Measurements from ENCODE around the gene ADAMTS12.

DNA sequence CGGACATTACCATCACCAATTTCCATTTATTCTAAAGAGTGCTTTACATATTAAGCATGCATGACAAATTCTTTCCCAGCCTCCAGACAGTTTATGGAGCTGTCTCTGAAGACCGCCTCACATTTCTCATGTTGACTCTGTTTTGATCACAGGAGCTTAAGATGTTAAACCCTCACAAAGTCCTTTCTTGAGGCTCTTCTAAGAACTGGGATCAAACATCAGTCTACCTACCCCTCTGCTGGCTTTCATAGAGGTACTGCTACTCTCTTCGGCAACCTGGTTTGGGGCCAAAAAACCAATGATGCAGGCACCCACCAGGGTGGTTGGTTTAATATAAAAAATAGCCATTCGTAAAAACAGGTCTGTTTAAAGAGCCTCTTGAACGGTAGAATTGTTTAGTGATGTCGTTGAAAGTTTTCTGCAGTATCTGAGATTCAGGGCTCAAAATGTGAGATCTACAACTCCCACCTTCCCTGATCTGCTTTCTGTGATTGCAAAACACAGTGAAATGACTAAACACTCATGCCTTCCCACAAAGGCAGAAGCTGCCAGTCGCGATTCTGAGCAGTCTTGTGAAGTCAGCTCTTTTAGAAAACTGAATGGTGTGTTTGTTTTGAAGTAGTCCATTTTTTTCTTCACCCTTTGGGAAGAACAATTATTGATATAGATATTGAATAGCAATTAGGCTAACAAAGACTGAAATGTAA is 47.9 kb upstream of the ADAMTS12 start:
- TF ChIP-seq, protein P1, sequence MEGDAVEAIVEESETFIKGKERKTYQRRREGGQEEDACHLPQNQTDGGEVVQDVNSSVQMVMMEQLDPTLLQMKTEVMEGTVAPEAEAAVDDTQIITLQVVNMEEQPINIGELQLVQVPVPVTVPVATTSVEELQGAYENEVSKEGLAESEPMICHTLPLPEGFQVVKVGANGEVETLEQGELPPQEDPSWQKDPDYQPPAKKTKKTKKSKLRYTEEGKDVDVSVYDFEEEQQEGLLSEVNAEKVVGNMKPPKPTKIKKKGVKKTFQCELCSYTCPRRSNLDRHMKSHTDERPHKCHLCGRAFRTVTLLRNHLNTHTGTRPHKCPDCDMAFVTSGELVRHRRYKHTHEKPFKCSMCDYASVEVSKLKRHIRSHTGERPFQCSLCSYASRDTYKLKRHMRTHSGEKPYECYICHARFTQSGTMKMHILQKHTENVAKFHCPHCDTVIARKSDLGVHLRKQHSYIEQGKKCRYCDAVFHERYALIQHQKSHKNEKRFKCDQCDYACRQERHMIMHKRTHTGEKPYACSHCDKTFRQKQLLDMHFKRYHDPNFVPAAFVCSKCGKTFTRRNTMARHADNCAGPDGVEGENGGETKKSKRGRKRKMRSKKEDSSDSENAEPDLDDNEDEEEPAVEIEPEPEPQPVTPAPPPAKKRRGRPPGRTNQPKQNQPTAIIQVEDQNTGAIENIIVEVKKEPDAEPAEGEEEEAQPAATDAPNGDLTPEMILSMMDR (IDR thresholded peaks at IDR 0.05 in 2 of 3, conservative IDR thresholded peaks at IDR 0.05 in 1 of 3; ENCODE audit: borderline replicate concordance in 1 of 3, insufficient read depth in 1 of 3, low read depth in 2 of 3, low read length in 2 of 3) = no peak
- no peak for TF ChIP-seq POLR2A (IDR thresholded peaks at IDR 0.05; ENCODE audit: borderline replicate concordance, extremely low read depth, insufficient read depth, insufficient read length)
- no peak for TF ChIP-seq EGR1 (IDR thresholded peaks at IDR 0.05; ENCODE audit: low read depth)
- TF ChIP-seq ZFX (IDR thresholded peaks at IDR 0.05) = no peak
- TF ChIP-seq POLR2AphosphoS5 (IDR thresholded peaks at IDR 0.05; ENCODE audit: low read depth, low read length) = no peak
- TF ChIP-seq CEBPB (IDR thresholded peaks at IDR 0.05; ENCODE audit: low read depth) = no peak
- no peak for TF ChIP-seq EZH2 (IDR thresholded peaks at IDR 0.05)
- no peak for TF ChIP-seq TCF7L2 (IDR thresholded peaks at IDR 0.05; ENCODE audit: borderline replicate concordance, extremely low read depth, insufficient read depth, insufficient read length)
- TF ChIP-seq, protein P2, sequence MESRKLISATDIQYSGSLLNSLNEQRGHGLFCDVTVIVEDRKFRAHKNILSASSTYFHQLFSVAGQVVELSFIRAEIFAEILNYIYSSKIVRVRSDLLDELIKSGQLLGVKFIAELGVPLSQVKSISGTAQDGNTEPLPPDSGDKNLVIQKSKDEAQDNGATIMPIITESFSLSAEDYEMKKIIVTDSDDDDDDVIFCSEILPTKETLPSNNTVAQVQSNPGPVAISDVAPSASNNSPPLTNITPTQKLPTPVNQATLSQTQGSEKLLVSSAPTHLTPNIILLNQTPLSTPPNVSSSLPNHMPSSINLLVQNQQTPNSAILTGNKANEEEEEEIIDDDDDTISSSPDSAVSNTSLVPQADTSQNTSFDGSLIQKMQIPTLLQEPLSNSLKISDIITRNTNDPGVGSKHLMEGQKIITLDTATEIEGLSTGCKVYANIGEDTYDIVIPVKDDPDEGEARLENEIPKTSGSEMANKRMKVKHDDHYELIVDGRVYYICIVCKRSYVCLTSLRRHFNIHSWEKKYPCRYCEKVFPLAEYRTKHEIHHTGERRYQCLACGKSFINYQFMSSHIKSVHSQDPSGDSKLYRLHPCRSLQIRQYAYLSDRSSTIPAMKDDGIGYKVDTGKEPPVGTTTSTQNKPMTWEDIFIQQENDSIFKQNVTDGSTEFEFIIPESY (IDR thresholded peaks at IDR 0.05; ENCODE audit: extremely low read depth, insufficient replicate concordance, low read length) = no peak

Measured in HCT116 (cell line).